Measurements from ENCODE around the gene PPP1R1B. TPM values are rescaled to one million over a fixed set of nuclear protein-coding genes. Genes with fewer than 3 reads are reported as not detected.

The PPP1R1B gene
- total RNA-seq, 4 donors from 2014 or later: 0.26 to 22.0 (median 0.68) TPM

DNA sequence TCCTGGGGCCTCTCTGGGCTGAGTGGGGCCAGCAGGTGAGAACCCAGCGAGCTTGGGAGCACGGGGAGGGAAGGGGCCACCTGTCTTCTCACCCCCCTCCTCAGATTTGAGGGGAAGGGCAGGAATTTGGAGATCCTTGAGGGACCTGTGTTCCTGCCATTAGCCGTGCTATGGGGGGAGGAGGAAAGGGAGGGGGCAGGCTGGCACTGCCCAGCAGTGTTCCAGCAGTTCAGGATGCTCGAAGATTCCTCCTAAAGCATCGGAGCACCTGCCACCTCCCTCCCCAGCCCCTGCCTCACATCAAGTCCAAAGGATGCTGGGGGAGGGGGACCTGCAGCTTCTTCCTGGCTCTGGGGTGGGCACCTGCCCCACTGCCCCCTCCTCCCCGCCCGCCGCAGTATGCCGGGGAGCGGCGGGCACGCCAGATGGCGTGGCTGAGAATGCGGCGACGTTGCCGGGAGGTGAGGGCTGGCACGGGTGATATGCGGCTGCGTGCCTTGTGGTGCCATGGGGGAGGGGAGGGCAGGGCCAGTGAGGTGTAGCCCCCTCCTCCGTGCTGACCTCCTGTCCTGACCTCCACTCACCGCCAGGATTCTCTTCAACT is 14.4 kb upstream of the PPP1R1B start:
- H3K4me3 ChIP-seq: no peak overlapping the region
- no peaks in the 10 kb centered on the region for H3K4me1 ChIP-seq
- no peaks in the 10 kb centered on the region for H3K36me3 ChIP-seq
- intact Hi-C loops (cut with DNase I; ENCODE audit: low total_unique reads): no loop called here
- H3K27me3 ChIP-seq: peaks cover 14 to 16% of the 10 kb centered on the region in 2 donors
- TF ChIP-seq POLR2A (IDR thresholded peaks at IDR 0.05): no peak
- TF ChIP-seq, protein P1, sequence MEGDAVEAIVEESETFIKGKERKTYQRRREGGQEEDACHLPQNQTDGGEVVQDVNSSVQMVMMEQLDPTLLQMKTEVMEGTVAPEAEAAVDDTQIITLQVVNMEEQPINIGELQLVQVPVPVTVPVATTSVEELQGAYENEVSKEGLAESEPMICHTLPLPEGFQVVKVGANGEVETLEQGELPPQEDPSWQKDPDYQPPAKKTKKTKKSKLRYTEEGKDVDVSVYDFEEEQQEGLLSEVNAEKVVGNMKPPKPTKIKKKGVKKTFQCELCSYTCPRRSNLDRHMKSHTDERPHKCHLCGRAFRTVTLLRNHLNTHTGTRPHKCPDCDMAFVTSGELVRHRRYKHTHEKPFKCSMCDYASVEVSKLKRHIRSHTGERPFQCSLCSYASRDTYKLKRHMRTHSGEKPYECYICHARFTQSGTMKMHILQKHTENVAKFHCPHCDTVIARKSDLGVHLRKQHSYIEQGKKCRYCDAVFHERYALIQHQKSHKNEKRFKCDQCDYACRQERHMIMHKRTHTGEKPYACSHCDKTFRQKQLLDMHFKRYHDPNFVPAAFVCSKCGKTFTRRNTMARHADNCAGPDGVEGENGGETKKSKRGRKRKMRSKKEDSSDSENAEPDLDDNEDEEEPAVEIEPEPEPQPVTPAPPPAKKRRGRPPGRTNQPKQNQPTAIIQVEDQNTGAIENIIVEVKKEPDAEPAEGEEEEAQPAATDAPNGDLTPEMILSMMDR (IDR thresholded peaks at IDR 0.05): no peak
- DNase-seq: no peak
- H3K9me3 ChIP-seq: no peaks in the 10 kb centered on the region
- no peak overlapping the region for H3K27ac ChIP-seq

DNA sequence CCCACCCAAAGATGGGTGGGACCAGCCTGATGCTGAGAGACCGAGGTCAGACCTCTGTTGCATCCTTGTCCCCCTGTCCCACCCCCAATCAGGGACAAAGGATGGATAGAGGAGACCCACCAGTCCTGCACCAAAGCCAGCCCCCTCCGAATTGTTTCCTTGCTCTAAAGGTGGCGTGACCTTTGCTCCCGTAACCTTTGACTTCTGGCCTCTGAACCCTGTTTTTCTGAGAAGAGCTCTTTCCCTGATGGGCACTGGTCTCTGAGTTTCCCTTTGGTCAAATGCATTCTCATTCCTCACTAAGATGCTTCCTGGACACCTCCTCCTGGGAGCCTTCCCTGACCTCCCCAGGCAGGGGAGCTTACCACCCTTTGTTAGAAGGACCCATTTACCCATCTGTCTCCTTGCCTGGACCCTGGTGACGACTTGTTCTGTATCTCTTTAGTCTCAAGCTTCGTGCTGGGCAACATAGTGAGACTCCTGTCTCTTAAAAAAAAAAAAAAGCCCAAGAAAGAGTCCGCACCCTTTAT is 13.8 kb upstream of the PPP1R1B start:
- no peaks in the 10 kb centered on the region for H3K9me3 ChIP-seq
- H3K36me3 ChIP-seq: no peaks in the 10 kb centered on the region
- no peaks in the 10 kb centered on the region for H3K4me1 ChIP-seq
- DNase-seq: no peak
- H3K27ac ChIP-seq: no peak overlapping the region
- peaks cover 8 to 9% of the 10 kb centered on the region in 2 donors for H3K27me3 ChIP-seq
- no peak overlapping the region for H3K4me3 ChIP-seq
- TF ChIP-seq, protein P1 (IDR thresholded peaks at IDR 0.05): no peak
- no peak for TF ChIP-seq POLR2A (IDR thresholded peaks at IDR 0.05)
- intact Hi-C loops (cut with DNase I; ENCODE audit: low total_unique reads): no loop called here

DNA sequence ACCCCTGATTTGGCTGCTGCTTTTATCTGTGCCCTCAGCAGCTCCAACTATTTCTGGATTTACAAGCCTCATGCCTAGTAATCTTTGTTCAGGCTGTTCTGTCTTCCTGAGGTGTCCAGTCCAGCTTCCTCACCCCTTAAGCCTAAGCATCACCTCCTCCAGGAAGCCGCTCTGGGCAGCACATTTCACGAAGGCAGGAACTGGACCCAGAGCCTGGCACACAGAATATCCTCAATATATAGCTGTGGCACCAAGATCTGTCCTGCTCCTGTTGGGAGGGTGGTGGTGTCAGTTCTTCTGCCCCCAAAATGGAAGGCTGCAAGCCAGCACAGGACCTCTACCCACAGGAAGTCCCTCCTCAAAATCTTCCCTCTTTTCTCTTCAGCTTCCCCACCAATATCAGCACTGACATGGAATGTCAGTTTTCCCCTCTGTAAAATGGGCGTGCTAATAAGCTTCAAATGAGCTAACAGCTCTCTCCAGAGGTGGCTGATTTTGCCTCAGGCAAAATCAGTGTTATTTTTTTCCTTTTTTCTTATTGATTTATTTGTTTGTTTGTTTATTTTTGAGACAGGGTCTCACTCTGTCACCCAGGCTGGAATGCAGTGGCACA is 12.1 kb upstream of the PPP1R1B start:
- intact Hi-C loops (cut with DNase I; ENCODE audit: low total_unique reads): no loop called here
- no peak overlapping the region for H3K4me3 ChIP-seq
- no peaks in the 10 kb centered on the region for H3K9me3 ChIP-seq
- H3K36me3 ChIP-seq: no peaks in the 10 kb centered on the region
- no peak for TF ChIP-seq POLR2A (IDR thresholded peaks at IDR 0.05)
- TF ChIP-seq, protein P1 (IDR thresholded peaks at IDR 0.05): no peak
- no peaks in the 10 kb centered on the region for H3K4me1 ChIP-seq
- H3K27me3 ChIP-seq: peaks cover 0 to 4% of the 10 kb centered on the region in 2 donors
- no peak for DNase-seq
- no peak overlapping the region for H3K27ac ChIP-seq

DNA sequence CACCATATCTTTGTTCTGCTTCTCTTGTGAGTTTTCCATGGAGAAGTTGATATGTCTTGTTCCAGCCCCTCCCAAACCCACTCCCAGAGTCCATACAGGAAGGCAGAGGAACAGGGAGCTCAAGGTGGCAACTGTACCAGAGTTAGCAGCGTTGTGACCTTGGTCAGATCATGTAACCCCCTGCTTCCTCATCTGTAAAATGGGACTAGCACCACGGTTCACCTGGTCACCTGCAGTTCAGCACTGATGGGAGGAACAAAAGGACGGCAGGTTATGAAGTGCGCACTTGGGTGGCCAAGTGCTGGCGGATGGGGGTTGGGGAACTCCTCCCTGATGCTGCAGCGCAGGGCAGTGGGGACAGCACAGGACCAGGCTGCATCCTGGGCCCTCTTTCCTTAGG is 11.3 kb upstream of the PPP1R1B start:
- no peaks in the 10 kb centered on the region for H3K4me1 ChIP-seq
- TF ChIP-seq, protein P1 (IDR thresholded peaks at IDR 0.05): no peak
- TF ChIP-seq POLR2A (IDR thresholded peaks at IDR 0.05): no peak
- H3K27ac ChIP-seq: no peak overlapping the region
- no peak for DNase-seq
- no peaks in the 10 kb centered on the region for H3K36me3 ChIP-seq
- H3K9me3 ChIP-seq: no peaks in the 10 kb centered on the region
- H3K27me3 ChIP-seq: peaks cover 0 to 4% of the 10 kb centered on the region in 2 donors
- intact Hi-C loops (cut with DNase I; ENCODE audit: low total_unique reads): no loop called here
- H3K4me3 ChIP-seq: no peak overlapping the region

DNA sequence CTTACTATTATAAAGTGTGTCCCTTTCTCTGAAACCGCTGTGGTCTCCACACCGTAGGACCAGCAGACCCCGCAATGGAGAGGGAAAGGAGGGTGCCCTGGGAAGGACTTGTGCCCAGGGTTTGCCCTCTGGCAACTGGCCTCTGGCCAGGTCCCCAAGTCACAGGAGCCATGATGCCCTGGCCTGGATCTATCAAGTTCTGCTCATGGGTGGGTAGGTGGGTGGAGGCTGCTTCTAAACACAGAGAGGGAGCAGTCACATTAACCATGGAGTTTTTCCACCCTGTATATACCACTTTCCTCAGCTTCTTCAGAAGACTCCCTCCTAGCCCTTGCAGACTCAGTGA is 9.7 kb upstream of the PPP1R1B start:
- TF ChIP-seq, protein P1 (IDR thresholded peaks at IDR 0.05): no peak
- TF ChIP-seq POLR2A (IDR thresholded peaks at IDR 0.05): no peak
- H3K27me3 ChIP-seq: peaks cover 0 to 4% of the 10 kb centered on the region in 2 donors
- H3K36me3 ChIP-seq: no peaks in the 10 kb centered on the region
- no peaks in the 10 kb centered on the region for H3K9me3 ChIP-seq
- no peaks in the 10 kb centered on the region for H3K4me1 ChIP-seq
- no peak overlapping the region for H3K27ac ChIP-seq
- no peak for DNase-seq
- intact Hi-C loops (cut with DNase I; ENCODE audit: low total_unique reads): no loop called here
- H3K4me3 ChIP-seq: no peak overlapping the region
